Memory B cell (primary cell): ENCODE results near the gene NFAM1.
A peak's percentile ranks its signal among the peaks of the same experiment; 100 is the strongest.

ENCODE experiments used
- ATAC-seq: fragments of 150-1000 bp; cut with Tn5 transposase; 2 replicates; pipeline ENCODE4 v1.10.0; 2021; ENCODE audit warnings: low read depth, mild to moderate bottlenecking, moderate library complexity
- DNase-seq, 2 donors: peaks; one replicate each; pipeline ENCODE4 v3.0.0; 2022; ENCODE audit warnings: low spot score in 2 of 2
- H3K27ac Mint-ChIP-seq: one replicate; pipeline ENCODE4 v1.8.0; 2022; ENCODE audit warnings: mild to moderate bottlenecking, moderate library complexity, mixed read lengths
- H3K27me3 Mint-ChIP-seq: one replicate; pipeline ENCODE4 v1.8.0; 2022; ENCODE audit warnings: mixed read lengths
- H3K36me3 Mint-ChIP-seq: one replicate; pipeline ENCODE4 v1.8.0; 2022; ENCODE audit warnings: mild to moderate bottlenecking, mixed read lengths
- H3K4me1 Mint-ChIP-seq: one replicate; pipeline ENCODE4 v1.8.0; 2022; ENCODE audit warnings: mixed read lengths
- H3K4me3 Mint-ChIP-seq: one replicate; pipeline ENCODE4 v1.8.0; 2022; ENCODE audit warnings: mild to moderate bottlenecking, moderate library complexity, mixed read lengths
- H3K9me3 Mint-ChIP-seq: one replicate; pipeline ENCODE4 v1.8.0; 2022; ENCODE audit warnings: mixed read lengths

NFAM1 gene

GRCh38 chr22:42341779-42342178 lies 90.4 kb downstream of the NFAM1 start:
- H3K36me3 Mint-ChIP-seq, result no peaks in the 10 kb centered on the region
- H3K4me1 Mint-ChIP-seq, result peaks cover 6% of the 10 kb centered on the region
- H3K9me3 Mint-ChIP-seq, result no peaks in the 10 kb centered on the region
- H3K4me3 Mint-ChIP-seq, result peak overlapping the region; percentile 32
- ATAC-seq (no peak), DNase-seq (no peak)
- peaks cover 29% of the 10 kb centered on the region for H3K27me3 Mint-ChIP-seq
- no peak overlapping the region for H3K27ac Mint-ChIP-seq

- Mint-ChIP-seq H3K9me3 (no peaks in the 10 kb centered on the region), H3K4me1 (peaks cover 6% of the 10 kb centered on the region), H3K27me3 (peaks cover 33% of the 10 kb centered on the region), H3K4me3 (peak overlapping the region; percentile 27), H3K27ac (no peak overlapping the region), H3K36me3 (no peaks in the 10 kb centered on the region)
- DNase-seq, result no peak
- ATAC-seq, result no peak
These were observed 91.3 kb downstream of the NFAM1 start for GRCh38 chr22:42340829-42341383.

GRCh38 chr22:42340150-42340549 lies 92.1 kb downstream of the NFAM1 start:
- Mint-ChIP-seq H3K4me1 (peaks cover 6% of the 10 kb centered on the region), H3K4me3 (no peak overlapping the region), H3K27me3 (peaks cover 32% of the 10 kb centered on the region), H3K9me3 (no peaks in the 10 kb centered on the region), H3K27ac (no peak overlapping the region), H3K36me3 (no peaks in the 10 kb centered on the region)
- no peak for ATAC-seq
- no peak for DNase-seq

- Mint-ChIP-seq H3K27me3 (peaks cover 30% of the 10 kb centered on the region), H3K4me1 (peaks cover 6% of the 10 kb centered on the region), H3K9me3 (no peaks in the 10 kb centered on the region), H3K27ac (no peak overlapping the region), H3K36me3 (no peaks in the 10 kb centered on the region), H3K4me3 (no peak overlapping the region)
- ATAC-seq, result no peak
- no peak for DNase-seq
These were observed 93.7 kb downstream of the NFAM1 start for GRCh38 chr22:42338479-42338878.

- Mint-ChIP-seq H3K27ac (no peak overlapping the region), H3K4me3 (no peak overlapping the region), H3K4me1 (peaks cover 3% of the 10 kb centered on the region), H3K36me3 (no peaks in the 10 kb centered on the region), H3K9me3 (no peaks in the 10 kb centered on the region), H3K27me3 (peaks cover 24% of the 10 kb centered on the region)
- ATAC-seq (no peak), DNase-seq (no peak)
These were observed 94.8 kb downstream of the NFAM1 start for GRCh38 chr22:42337356-42337755.

GRCh38 chr22:42336527-42337227 lies 95.5 kb downstream of the NFAM1 start:
- Mint-ChIP-seq H3K9me3 (no peaks in the 10 kb centered on the region), H3K4me3 (no peak overlapping the region), H3K27ac (no peak overlapping the region), H3K27me3 (peaks cover 19% of the 10 kb centered on the region), H3K36me3 (no peaks in the 10 kb centered on the region), H3K4me1 (peaks cover 3% of the 10 kb centered on the region)
- DNase-seq (no peak), ATAC-seq (no peak)

GRCh38 chr22:42335839-42336378 lies 96.3 kb downstream of the NFAM1 start:
- ATAC-seq (no peak), DNase-seq (no peak)
- Mint-ChIP-seq H3K9me3 (no peaks in the 10 kb centered on the region), H3K27ac (no peak overlapping the region), H3K4me3 (no peak overlapping the region), H3K36me3 (no peaks in the 10 kb centered on the region), H3K4me1 (no peaks in the 10 kb centered on the region), H3K27me3 (peaks cover 15% of the 10 kb centered on the region)

- Mint-ChIP-seq H3K27ac (no peak overlapping the region), H3K36me3 (no peaks in the 10 kb centered on the region), H3K4me1 (no peaks in the 10 kb centered on the region), H3K27me3 (peaks cover 12% of the 10 kb centered on the region), H3K4me3 (no peak overlapping the region), H3K9me3 (no peaks in the 10 kb centered on the region)
- ATAC-seq, result no peak
- DNase-seq, result no peak
These were observed 97.2 kb downstream of the NFAM1 start for GRCh38 chr22:42334875-42335512.

- Mint-ChIP-seq H3K4me1 (no peaks in the 10 kb centered on the region), H3K27ac (no peak overlapping the region), H3K27me3 (peaks cover 18% of the 10 kb centered on the region), H3K36me3 (no peaks in the 10 kb centered on the region), H3K9me3 (no peaks in the 10 kb centered on the region), H3K4me3 (no peak overlapping the region)
- ATAC-seq (no peak), DNase-seq (no peak)
These were observed 98.7 kb downstream of the NFAM1 start for GRCh38 chr22:42333544-42333943.

GRCh38 chr22:42332089-42332488 lies 100.1 kb downstream of the NFAM1 start:
- Mint-ChIP-seq H3K9me3 (no peaks in the 10 kb centered on the region), H3K36me3 (no peaks in the 10 kb centered on the region), H3K27me3 (peaks cover 17% of the 10 kb centered on the region), H3K4me1 (peaks cover 7% of the 10 kb centered on the region), H3K27ac (no peak overlapping the region), H3K4me3 (no peak overlapping the region)
- ATAC-seq (no peak), DNase-seq (no peak)

GRCh38 chr22:42331014-42331413 lies 101.2 kb downstream of the NFAM1 start:
- Mint-ChIP-seq H3K4me3 (no peak overlapping the region), H3K27me3 (peaks cover 9% of the 10 kb centered on the region), H3K9me3 (no peaks in the 10 kb centered on the region), H3K27ac (no peak overlapping the region), H3K36me3 (no peaks in the 10 kb centered on the region), H3K4me1 (peaks cover 8% of the 10 kb centered on the region)
- no peak for ATAC-seq
- DNase-seq, result peak in 1 of 2 donors; percentile 39
